ENCODE results near the gene FBLN1.
A peak's percentile ranks its signal among the peaks of the same experiment; 100 is the strongest.

Gene FBLN1

DNA sequence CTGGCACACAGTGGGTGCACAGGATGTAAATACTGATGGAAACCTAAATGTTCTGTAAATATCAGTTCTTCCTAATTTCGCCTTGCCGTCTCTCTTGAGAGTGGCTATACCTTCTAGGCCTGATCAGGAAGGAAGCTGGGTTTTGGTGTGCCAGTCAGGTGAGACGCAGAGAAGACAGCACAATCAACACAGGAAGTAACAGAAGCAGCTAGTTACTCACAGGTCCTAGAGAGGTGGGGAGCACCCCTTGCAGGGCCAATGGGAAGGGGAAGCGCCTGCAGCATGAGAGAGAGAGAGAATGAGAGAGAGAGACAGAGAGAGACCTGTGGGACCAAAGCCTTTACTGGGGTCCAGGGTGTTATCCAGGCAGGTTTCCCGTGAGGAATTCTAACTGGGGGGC, 80.8 kb downstream of the FBLN1 start:
- H3K4me3 ChIP-seq (ENCODE audit: low read length, poor library complexity, severe bottlenecking), result peak overlapping the region; percentile 60
- peak overlapping the region; percentile 81 for H3K4me2 ChIP-seq (ENCODE audit: low read depth, low read length, poor library complexity, severe bottlenecking)

DNA sequence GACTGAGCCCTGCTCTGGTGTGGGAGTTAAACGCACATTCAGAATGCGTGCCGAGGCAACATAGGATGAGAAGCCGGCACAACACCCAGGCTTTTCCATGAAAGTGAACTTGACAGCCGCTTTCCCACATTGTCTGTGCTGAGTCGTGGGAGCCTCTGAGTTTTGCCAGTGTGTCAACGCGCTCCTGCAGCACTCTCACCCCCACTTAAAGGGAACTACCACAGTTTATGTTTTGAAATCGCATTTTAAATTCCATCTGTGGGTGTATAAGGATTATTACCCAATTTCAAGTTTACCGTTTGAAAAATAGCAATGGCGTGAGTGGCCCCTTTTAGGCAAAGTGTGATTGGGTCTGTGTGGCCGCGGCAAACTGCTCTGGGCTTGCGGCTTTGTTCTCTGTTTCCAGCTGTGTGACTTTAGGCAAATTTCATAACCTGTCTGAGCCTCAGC, 81.5 kb downstream of the FBLN1 start:
- Histone ChIP-seq H3K4me3 (ENCODE audit: low read length, poor library complexity, severe bottlenecking) (peak overlapping the region; percentile 60), H2AFZ (ENCODE audit: low read length) (peak overlapping the region; percentile 13; the same call in 1 of the 2 replicates), H3K9me2 (replicated peaks; ENCODE audit: low read depth, low read length) (no peaks in the 10 kb centered on the region), H3K36me3 (ENCODE audit: insufficient read depth, low read length) (no peaks in the 10 kb centered on the region), H3F3A (ENCODE audit: low read depth) (no peaks in the 10 kb centered on the region), H3K9me3 (ENCODE audit: insufficient read depth, low read depth, low read length) (no peaks in the 10 kb centered on the region), H3K4me1 (ENCODE audit: insufficient read depth, low read length, poor library complexity, severe bottlenecking) (peaks cover 35% of the 10 kb centered on the region), H3K9ac (ENCODE audit: low read depth, low read length, poor library complexity, severe bottlenecking) (peak overlapping the region; percentile 65), H3K79me2 (ENCODE audit: insufficient read depth, low read length) (no peaks in the 10 kb centered on the region), H3K27me3 (ENCODE audit: insufficient read depth, low read length, poor library complexity, severe bottlenecking) (no peaks in the 10 kb centered on the region), H3K4me2 (ENCODE audit: low read depth, low read length, poor library complexity, severe bottlenecking) (peak overlapping the region; percentile 81), H4K20me1 (ENCODE audit: insufficient read depth, low read length, poor library complexity, severe bottlenecking) (no peaks in the 10 kb centered on the region)
- TF ChIP-seq, protein P1, sequence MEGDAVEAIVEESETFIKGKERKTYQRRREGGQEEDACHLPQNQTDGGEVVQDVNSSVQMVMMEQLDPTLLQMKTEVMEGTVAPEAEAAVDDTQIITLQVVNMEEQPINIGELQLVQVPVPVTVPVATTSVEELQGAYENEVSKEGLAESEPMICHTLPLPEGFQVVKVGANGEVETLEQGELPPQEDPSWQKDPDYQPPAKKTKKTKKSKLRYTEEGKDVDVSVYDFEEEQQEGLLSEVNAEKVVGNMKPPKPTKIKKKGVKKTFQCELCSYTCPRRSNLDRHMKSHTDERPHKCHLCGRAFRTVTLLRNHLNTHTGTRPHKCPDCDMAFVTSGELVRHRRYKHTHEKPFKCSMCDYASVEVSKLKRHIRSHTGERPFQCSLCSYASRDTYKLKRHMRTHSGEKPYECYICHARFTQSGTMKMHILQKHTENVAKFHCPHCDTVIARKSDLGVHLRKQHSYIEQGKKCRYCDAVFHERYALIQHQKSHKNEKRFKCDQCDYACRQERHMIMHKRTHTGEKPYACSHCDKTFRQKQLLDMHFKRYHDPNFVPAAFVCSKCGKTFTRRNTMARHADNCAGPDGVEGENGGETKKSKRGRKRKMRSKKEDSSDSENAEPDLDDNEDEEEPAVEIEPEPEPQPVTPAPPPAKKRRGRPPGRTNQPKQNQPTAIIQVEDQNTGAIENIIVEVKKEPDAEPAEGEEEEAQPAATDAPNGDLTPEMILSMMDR (conservative IDR thresholded peaks at IDR 0.05; ENCODE audit: low read length), result no peak
- TF ChIP-seq EZH2phosphoT487 (IDR thresholded peaks at IDR 0.05; ENCODE audit: borderline replicate concordance), result no peak

More for the DNA sequence above, 80.8 kb downstream of the FBLN1 start:
- Histone ChIP-seq H3K9ac (ENCODE audit: low read depth, low read length, poor library complexity, severe bottlenecking) (peak overlapping the region; percentile 65), H3K36me3 (ENCODE audit: insufficient read depth, low read length) (no peaks in the 10 kb centered on the region), H3K27me3 (ENCODE audit: insufficient read depth, low read length, poor library complexity, severe bottlenecking) (no peaks in the 10 kb centered on the region), H3F3A (ENCODE audit: low read depth) (no peaks in the 10 kb centered on the region), H4K20me1 (ENCODE audit: insufficient read depth, low read length, poor library complexity, severe bottlenecking) (no peaks in the 10 kb centered on the region), H3K9me3 (ENCODE audit: insufficient read depth, low read depth, low read length) (no peaks in the 10 kb centered on the region), H3K9me2 (replicated peaks; ENCODE audit: low read depth, low read length) (no peaks in the 10 kb centered on the region), H3K79me2 (ENCODE audit: insufficient read depth, low read length) (no peaks in the 10 kb centered on the region), H3K4me1 (ENCODE audit: insufficient read depth, low read length, poor library complexity, severe bottlenecking) (peaks cover 41% of the 10 kb centered on the region), H2AFZ (ENCODE audit: low read length) (peak overlapping the region; percentile 13)
- TF ChIP-seq EZH2phosphoT487 (IDR thresholded peaks at IDR 0.05; ENCODE audit: borderline replicate concordance), result no peak
- TF ChIP-seq, protein P1 (conservative IDR thresholded peaks at IDR 0.05; ENCODE audit: low read length), result no peak

DNA sequence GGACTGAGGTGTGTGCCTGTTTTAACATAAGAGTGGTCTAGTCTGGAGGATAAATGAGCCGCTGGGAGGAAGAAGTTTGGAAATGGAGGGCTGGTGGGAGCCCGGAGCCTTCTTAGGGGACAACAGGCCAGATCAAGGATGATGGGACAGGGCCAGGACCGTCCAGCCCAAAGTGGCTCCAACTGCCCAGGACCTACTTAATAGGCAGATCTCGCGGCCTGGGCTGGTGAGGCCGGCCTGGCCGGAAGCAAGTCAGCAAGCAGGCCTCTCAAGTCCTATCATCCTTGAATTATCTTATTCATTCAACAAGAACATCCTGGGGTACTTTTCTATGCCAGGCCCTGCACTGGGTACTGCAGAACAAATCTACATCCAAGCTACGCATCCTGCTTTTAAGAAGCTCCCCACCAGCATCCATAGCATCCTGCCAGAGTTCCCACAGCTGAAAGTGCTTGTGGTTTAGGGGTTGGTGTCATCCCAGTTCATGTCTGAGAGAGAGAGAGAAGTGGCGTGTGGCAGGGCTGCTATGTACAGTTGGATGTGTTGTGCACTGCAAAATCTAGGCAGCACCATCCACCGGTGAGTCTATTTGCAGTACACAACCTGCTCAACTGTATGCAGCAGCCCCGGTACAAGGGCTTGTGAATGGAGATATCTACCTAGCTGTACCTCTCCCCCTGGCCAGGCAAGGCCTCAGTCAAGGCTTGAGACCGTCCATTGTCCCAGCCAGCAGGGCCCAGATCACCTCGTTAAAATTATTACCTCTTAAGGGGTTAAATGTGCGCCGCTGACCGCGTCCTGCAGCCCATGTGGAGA, 82.1 kb downstream of the FBLN1 start:
- TF ChIP-seq, protein P1 (conservative IDR thresholded peaks at IDR 0.05; ENCODE audit: low read length), result no peak
- TF ChIP-seq EZH2phosphoT487 (IDR thresholded peaks at IDR 0.05; ENCODE audit: borderline replicate concordance), result no peak

More for the DNA sequence above, 82.1 kb downstream of the FBLN1 start:
- Histone ChIP-seq H3K4me1 (ENCODE audit: insufficient read depth, low read length, poor library complexity, severe bottlenecking) (peaks cover 32% of the 10 kb centered on the region), H3K9ac (ENCODE audit: low read depth, low read length, poor library complexity, severe bottlenecking) (peak overlapping the region; percentile 65), H2AFZ (ENCODE audit: low read length) (no peak overlapping the region), H3K9me3 (ENCODE audit: insufficient read depth, low read depth, low read length) (no peaks in the 10 kb centered on the region), H3K27me3 (ENCODE audit: insufficient read depth, low read length, poor library complexity, severe bottlenecking) (no peaks in the 10 kb centered on the region), H3F3A (ENCODE audit: low read depth) (no peaks in the 10 kb centered on the region), H3K36me3 (ENCODE audit: insufficient read depth, low read length) (no peaks in the 10 kb centered on the region), H4K20me1 (ENCODE audit: insufficient read depth, low read length, poor library complexity, severe bottlenecking) (no peaks in the 10 kb centered on the region), H3K9me2 (replicated peaks; ENCODE audit: low read depth, low read length) (no peaks in the 10 kb centered on the region), H3K4me2 (ENCODE audit: low read depth, low read length, poor library complexity, severe bottlenecking) (no peak overlapping the region), H3K4me3 (ENCODE audit: low read length, poor library complexity, severe bottlenecking) (no peak overlapping the region), H3K79me2 (ENCODE audit: insufficient read depth, low read length) (no peaks in the 10 kb centered on the region)
